HCT116 (cell line): ENCODE measurements around the gene CKM. TPM values are rescaled to one million over a fixed set of nuclear protein-coding genes. Genes with fewer than 3 reads are reported as not detected.

Experiments used
- ATAC-seq: fragments of 200-7000 bp; cut with Tn5 transposase; 2 replicates; pipeline ENCODE4 v1.9.1; 2020; ENCODE audit warnings: mild to moderate bottlenecking, moderate library complexity
- BruUV-seq: library from RNA; stranded (reverse); fragments of 400-500 nt; replicated peaks from 2 replicates; lab custom pipeline; 2021; lab: Mats Ljungman, UMichigan
- CTCF ChIA-PET: fragments of 300-600 bp; sonication (Branson Sonifier 250); formaldehyde crosslinking; loops from one replicate; lab custom pipeline; 2021; ENCODE audit warnings: antibody characterized with exemption; lab: Charles Lee
- POLR2A ChIA-PET: fragments of 300-600, 350-600 bp; sonication (Branson Sonifier 250); formaldehyde crosslinking; loops from one replicate; lab custom pipeline; 2021; ENCODE audit warnings: antibody characterized with exemption; lab: Charles Lee
- RAD21 ChIA-PET, 2 experiments: fragments of 300-600 bp; sonication (Branson Sonifier 250); formaldehyde crosslinking; loops; one replicate each; lab custom pipeline; 2023; ENCODE audit warnings: low total read pairs in 2 of 2; ENCODE audit not compliant: uncharacterized antibody in 2 of 2, unreplicated experiment in 2 of 2, low non-redundant PET in 1 of 2; lab: Charles Lee
- DNase-seq: peaks from one replicate; pipeline ENCODE4 v3.0.0-alpha.2; 2010; ENCODE audit warnings: low read depth, low spot score
- H2AFZ ChIP-seq: fragments of 200-600 bp; shearing (Covaris generic), sonication (generic); 2 replicates; pipeline ENCODE4 v1.6.1; 2017; ENCODE audit warnings: low read depth, mixed run types, mixed read lengths, antibody characterized with exemption, low read length; ENCODE audit not compliant: poor library complexity, severe bottlenecking
- H3K27ac ChIP-seq: 2 replicates; pipeline ENCODE4 v1.5.1; 2012; ENCODE audit warnings: low read depth, low read length
- H3K27me3 ChIP-seq: fragments of 200-600 bp; sonication (generic); 2 replicates; pipeline ENCODE4 v1.6.1; 2016; ENCODE audit warnings: mixed run types, low read length, mixed read lengths; ENCODE audit not compliant: insufficient read depth
- H3K36me3 ChIP-seq, 2 experiments: fragments of 200-500 bp in 1 of 2; fragments of 200-600 bp in 1 of 2; sonication (Bioruptor generic) in 1 of 2; sonication (generic) in 1 of 2; 2 replicates each; pipeline versions ENCODE4 v1.5.1 to v1.6.1; 2014 to 2016; ENCODE audit warnings: low read length in 2 of 2, inconsistent platforms in 1 of 2, mixed read lengths in 1 of 2, mixed run types in 1 of 2; ENCODE audit not compliant: insufficient read depth in 2 of 2, control insufficient read depth in 1 of 2
- H3K4me1 ChIP-seq, 2 experiments: fragments of 200-600 bp in 1 of 2; sonication (generic) in 1 of 2; 2 replicates each; pipeline versions ENCODE4 v1.5.1 to v1.6.1; 2012 to 2017; ENCODE audit warnings: low read length in 2 of 2, inconsistent platforms in 1 of 2, mild to moderate bottlenecking in 1 of 2, mixed read lengths in 1 of 2, mixed run types in 1 of 2, moderate library complexity in 1 of 2; ENCODE audit not compliant: insufficient read depth in 2 of 2, control insufficient read depth in 1 of 2
- H3K4me2 ChIP-seq: fragments of 200-600 bp; sonication (generic); 2 replicates; pipeline ENCODE4 v1.6.1; 2017; ENCODE audit warnings: mixed run types, low read length, mixed read lengths
- H3K4me3 ChIP-seq, 2 experiments: fragments of 200-600 bp in 1 of 2; sonication (generic) in 1 of 2; replicated peaks in 1 of 2; 2 replicates each; pipeline ENCODE4 v1.5.1; 2011 to 2016; ENCODE audit warnings: low read length in 2 of 2, control low read depth in 1 of 2, low read depth in 1 of 2, mild to moderate bottlenecking in 1 of 2, mixed read lengths in 1 of 2, mixed run types in 1 of 2
- H3K79me2 ChIP-seq: fragments of 200-600 bp; sonication (generic); 2 replicates; pipeline ENCODE4 v1.6.1; 2017; ENCODE audit warnings: mild to moderate bottlenecking, mixed run types, low read length, moderate library complexity, mixed read lengths; ENCODE audit not compliant: insufficient read depth
- H3K9ac ChIP-seq: fragments of 200-600 bp; sonication (generic); 2 replicates; pipeline ENCODE4 v1.6.1; 2016; ENCODE audit warnings: low read length, mixed read lengths
- H3K9me2 ChIP-seq: fragments of 200-600 bp; sonication (generic), shearing (Covaris generic); 2 replicates; pipeline ENCODE4 v1.6.1; 2017; ENCODE audit warnings: mixed run types, mild to moderate bottlenecking, moderate library complexity; ENCODE audit not compliant: insufficient read depth
- H3K9me3 ChIP-seq, 2 experiments: fragments of 200-500 bp in 1 of 2; fragments of 200-600 bp in 1 of 2; sonication (Bioruptor generic) in 1 of 2; sonication (generic) in 1 of 2; 2 replicates each; pipeline ENCODE4 v1.6.1; 2014 to 2017; ENCODE audit warnings: low read length in 2 of 2, mixed read lengths in 2 of 2, inconsistent platforms in 1 of 2, low read depth in 1 of 2, mild to moderate bottlenecking in 1 of 2, mixed run types in 1 of 2, moderate library complexity in 1 of 2; ENCODE audit not compliant: control insufficient read depth in 1 of 2, insufficient read depth in 1 of 2
- H4K20me1 ChIP-seq: fragments of 200-600 bp; sonication (generic), shearing (Covaris generic); 2 replicates; pipeline ENCODE4 v1.6.1; 2017; ENCODE audit warnings: mixed run types, mild to moderate bottlenecking, moderate library complexity; ENCODE audit not compliant: insufficient read depth
- CBX3 ChIP-seq: IDR thresholded peaks from 2 replicates; pipeline ENCODE4 v1.6.1; 2012; ENCODE audit warnings: low read depth
- CEBPB ChIP-seq: IDR thresholded peaks from 2 replicates; pipeline ENCODE4 v1.6.1; 2012; ENCODE audit warnings: low read depth
- EGR1 ChIP-seq: IDR thresholded peaks from 2 replicates; pipeline ENCODE4 v1.6.1; 2012; ENCODE audit warnings: low read depth
- EZH2phosphoT487 ChIP-seq: fragments of 200-600 bp; IDR thresholded peaks from 2 replicates; pipeline ENCODE4 v1.6.1; 2018; ENCODE audit warnings: antibody characterized with exemption, borderline replicate concordance
- FOSL1 ChIP-seq: IDR thresholded peaks from 2 replicates; pipeline ENCODE4 v1.6.1; 2012; ENCODE audit warnings: low read depth
- JUND ChIP-seq: IDR thresholded peaks from 2 replicates; pipeline ENCODE4 v1.6.1; 2012
- POLR2A ChIP-seq: IDR thresholded peaks from 2 replicates; pipeline ENCODE4 v1.7.0; 2011; ENCODE audit warnings: borderline replicate concordance; ENCODE audit not compliant: insufficient read depth, insufficient read length; ENCODE audit errors: extremely low read depth
- POLR2AphosphoS5 ChIP-seq: IDR thresholded peaks from 2 replicates; pipeline ENCODE4 v1.6.1; 2011; ENCODE audit warnings: mild to moderate bottlenecking, low read depth, low read length, moderate library complexity
- SIN3A ChIP-seq: IDR thresholded peaks from 2 replicates; pipeline ENCODE4 v1.6.1; 2012; ENCODE audit warnings: low read depth
- SP1 ChIP-seq: IDR thresholded peaks from 2 replicates; pipeline ENCODE4 v1.6.1; 2012; ENCODE audit warnings: low read depth
- SRF ChIP-seq: IDR thresholded peaks from 2 replicates; pipeline ENCODE4 v1.6.1; 2012; ENCODE audit warnings: low read depth
- TCF7L2 ChIP-seq: IDR thresholded peaks from 2 replicates; pipeline ENCODE4 v1.7.0; 2011; ENCODE audit warnings: borderline replicate concordance, inconsistent platforms; ENCODE audit not compliant: insufficient read depth, insufficient read length; ENCODE audit errors: extremely low read depth
- YY1 ChIP-seq: IDR thresholded peaks from 2 replicates; pipeline ENCODE4 v1.6.1; 2011; ENCODE audit warnings: low read length, low read depth, moderate library complexity, mild to moderate bottlenecking; ENCODE audit not compliant: insufficient replicate concordance; ENCODE audit errors: extremely low read depth
- ZBTB33 ChIP-seq: IDR thresholded peaks from 2 replicates; pipeline ENCODE4 v1.6.1; 2011; ENCODE audit warnings: mild to moderate bottlenecking, low read length, moderate library complexity; ENCODE audit not compliant: insufficient replicate concordance; ENCODE audit errors: extremely low read depth
- ZFX ChIP-seq: fragments of 450-650 bp; IDR thresholded peaks from 2 replicates; pipeline ENCODE4 v1.6.1; 2017
- intact Hi-C: fragments of 100-400 bp; cut with micrococcal nuclease; formaldehyde crosslinking; loops from 2 replicates; pipeline ENCODE4 v1.10.0; 2022
- total RNA-seq: library from RNA; stranded (reverse); gene quantifications from one replicate; pipeline ENCODE4 v1.2.1, GENCODE V29; 2021; ENCODE audit not compliant: unreplicated experiment
- TF ChIP-seq, protein P1 (sequence below): IDR thresholded peaks from 2 replicates; pipeline ENCODE4 v1.6.1; 2012

The CKM gene
- total RNA-seq, 1 experiment from 2014 or later = not detected

DNA sequence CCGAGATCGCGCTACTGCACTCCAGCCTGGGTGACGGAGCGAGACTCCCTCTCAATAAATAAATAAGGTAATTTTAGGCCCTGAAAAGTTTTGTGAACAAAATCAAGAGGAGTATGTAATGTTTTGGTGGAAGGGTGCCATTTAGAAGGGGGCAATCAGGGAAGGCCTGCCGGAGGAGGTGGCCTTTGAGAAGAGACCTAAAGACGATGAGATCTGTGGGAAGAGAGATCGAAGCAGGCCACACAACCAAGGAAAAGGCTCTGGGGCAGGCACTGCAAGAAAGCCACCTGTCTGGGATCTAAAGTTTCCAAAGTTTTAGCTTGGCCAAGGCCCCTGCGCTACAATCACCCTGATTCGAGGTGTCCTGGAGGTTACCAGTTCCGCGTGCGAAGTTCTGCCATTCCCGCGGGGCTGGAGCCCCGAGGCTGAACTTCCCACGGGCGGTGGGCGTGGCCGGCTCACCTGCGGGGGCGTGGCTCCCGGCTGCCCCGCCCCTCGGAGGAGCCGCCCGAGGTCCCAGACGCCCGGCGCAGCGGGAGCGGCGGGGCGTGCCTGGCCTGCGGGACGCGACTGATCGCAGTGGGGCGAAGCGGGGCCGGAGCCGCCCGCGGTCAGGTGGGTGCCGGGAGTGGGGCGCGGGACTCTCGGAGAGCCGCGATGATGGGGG, 17.7 kb upstream of the CKM start, which contains the start of gene KLC3 (continued):
- TF ChIP-seq SP1 = no peak
- no peak for TF ChIP-seq EZH2phosphoT487
- TF ChIP-seq POLR2AphosphoS5 = peak; percentile 84
- TF ChIP-seq SIN3A = no peak
- no peak for TF ChIP-seq SRF
- no peak for TF ChIP-seq ZBTB33
- no peak; the same call in 1 of the 2 replicates for TF ChIP-seq ZFX
- TF ChIP-seq, protein P1, sequence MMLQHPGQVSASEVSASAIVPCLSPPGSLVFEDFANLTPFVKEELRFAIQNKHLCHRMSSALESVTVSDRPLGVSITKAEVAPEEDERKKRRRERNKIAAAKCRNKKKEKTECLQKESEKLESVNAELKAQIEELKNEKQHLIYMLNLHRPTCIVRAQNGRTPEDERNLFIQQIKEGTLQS = no peak
- no peak for TF ChIP-seq CEBPB

DNA sequence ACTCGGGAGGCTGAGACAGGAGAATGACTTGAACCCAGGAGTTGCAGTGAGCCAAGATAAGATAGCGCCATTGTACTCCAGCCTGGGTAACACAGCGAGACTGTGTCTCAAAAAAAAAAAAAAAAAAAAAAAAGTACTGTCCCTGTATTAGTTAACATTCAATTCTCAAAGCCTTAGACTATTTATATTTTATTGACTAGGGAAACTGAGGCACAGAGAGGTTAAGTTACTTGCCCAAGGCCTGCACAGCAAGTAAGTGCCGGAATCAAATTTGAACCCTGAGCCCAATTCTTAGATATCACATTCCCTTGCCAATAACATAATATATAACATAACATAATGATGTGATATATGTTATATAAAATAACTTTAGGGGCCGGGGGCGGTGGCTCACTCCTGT, 17.0 kb upstream of the CKM start:
- Histone ChIP-seq H3K27me3 (no peaks in the 10 kb centered on the region), H3K9ac (no peak overlapping the region), H3K36me3 (no peaks in the 10 kb centered on the region), H3K4me2 (no peak overlapping the region), H3K9me2 (no peaks in the 10 kb centered on the region), H3K4me3 (no peak overlapping the region), H3K9me3 (no peaks in the 10 kb centered on the region), H4K20me1 (no peaks in the 10 kb centered on the region), H3K4me1 (peaks cover 17 to 53% of the 10 kb centered on the region in 2 experiments), H3K79me2 (0 out of 2 replicates have a peak, but pooled peaks cover 3% of the 10 kb centered on the region), H3K27ac (no peak overlapping the region), H2AFZ (no peak overlapping the region)
- RAD21 ChIA-PET = interaction anchor here in 1 of 2 experiments (1.2 kb wide), 1 partner anchor 161 kb away, joined by 4 read pairs; the partner anchor contains the start of gene BLOC1S3
- TF ChIP-seq POLR2AphosphoS5 (no peak), CEBPB (no peak), FOSL1 (no peak), SIN3A (no peak), CBX3 (no peak), JUND (no peak), SRF (no peak), POLR2A (no peak), TCF7L2 (no peak), YY1 (no peak), EZH2phosphoT487 (no peak), EGR1 (no peak), SP1 (no peak)
- TF ChIP-seq, protein P1 = no peak
- POLR2A ChIA-PET = no interaction called here
- intact Hi-C loops = loop anchor here (2.0 to 5.0 kb wide), 5 partner anchors 91 to 537 kb away; partner anchors contain the start of genes BLOC1S3, GEMIN7, TRAPPC6A and ZNF296
- ATAC-seq = no peak
- CTCF ChIA-PET = interaction anchor here (1.1 to 1.8 kb wide), 4 partner anchors 63 to 350 kb away, joined by 3 to 5 read pairs (median 4); no protein-coding TSS in a partner anchor
- DNase-seq = no peak
- no TSS peak for BruUV-seq
